HG03520 (cell line): ENCODE data around the gene TP63.

Experiments used
- ATAC-seq: cut with Tn5 transposase; IDR thresholded peaks from one replicate; pipeline ENCODE4 v1.9.1; 2021; ENCODE audit warnings: mild to moderate bottlenecking, moderate library complexity; ENCODE audit not compliant: unreplicated experiment

Gene TP63

GRCh38 chr3:189772584-189772983 is 141.4 kb downstream of the TP63 start:
- ATAC-seq, result no peak

GRCh38 chr3:189773056-189773455 is 141.9 kb downstream of the TP63 start:
- ATAC-seq, result no peak

GRCh38 chr3:189776149-189776824 is 145.1 kb downstream of the TP63 start:
- ATAC-seq, result no peak

GRCh38 chr3:189778340-189778950 is 147.3 kb downstream of the TP63 start:
- ATAC-seq, result peak; percentile 68

GRCh38 chr3:189779166-189779565 is 148.0 kb downstream of the TP63 start:
- no peak for ATAC-seq

GRCh38 chr3:189780546-189781270 is 149.5 kb downstream of the TP63 start:
- no peak for ATAC-seq

GRCh38 chr3:189781415-189781814 is 150.2 kb downstream of the TP63 start:
- no peak for ATAC-seq

GRCh38 chr3:189786479-189787064 is 155.4 kb downstream of the TP63 start:
- ATAC-seq, result no peak

GRCh38 chr3:189787191-189787590 is 156.0 kb downstream of the TP63 start:
- no peak for ATAC-seq

- no peak for ATAC-seq
Measured at GRCh38 chr3:189787632-189788031, 156.4 kb downstream of the TP63 start.

- no peak for ATAC-seq
Measured at GRCh38 chr3:189789432-189789831, 158.2 kb downstream of the TP63 start.

GRCh38 chr3:189790658-189791057 is 159.5 kb downstream of the TP63 start:
- no peak for ATAC-seq

GRCh38 chr3:189792046-189792929 is 161.1 kb downstream of the TP63 start:
- ATAC-seq, result no peak

- ATAC-seq, result no peak
Measured at GRCh38 chr3:189794518-189794917, 163.3 kb downstream of the TP63 start.

- ATAC-seq, result no peak
Measured at GRCh38 chr3:189797103-189797750, 166.0 kb downstream of the TP63 start.

GRCh38 chr3:189799366-189799765 is 168.2 kb downstream of the TP63 start:
- ATAC-seq, result no peak

GRCh38 chr3:189800436-189800835 is 169.2 kb downstream of the TP63 start:
- ATAC-seq, result no peak

GRCh38 chr3:189803254-189803653 is 172.1 kb downstream of the TP63 start:
- no peak for ATAC-seq

GRCh38 chr3:189805375-189806067 is 174.3 kb downstream of the TP63 start:
- no peak for ATAC-seq
